ENCODE measurements around the gene STXBP1.

The STXBP1 gene

GRCh38 chr9:127703289-127703946, 91.3 kb downstream of the STXBP1 start:
- H3K9ac ChIP-seq (ENCODE audit: low read depth, low read length), result no peak overlapping the region
- H3K27ac ChIP-seq (ENCODE audit: low read length), result no peak overlapping the region
- no peaks in the 10 kb centered on the region for H3K27me3 ChIP-seq (ENCODE audit: insufficient read depth, low read length)
- no peaks in the 10 kb centered on the region for H3K9me3 ChIP-seq (ENCODE audit: insufficient read depth, low read depth, low read length)
- peaks cover 3% of the 10 kb centered on the region; the same call in 1 of the 2 replicates for H3K4me1 ChIP-seq (ENCODE audit: insufficient read depth, low read length)
- H3K36me3 ChIP-seq (ENCODE audit: insufficient read depth, low read depth, low read length), result no peaks in the 10 kb centered on the region
- H3K4me3 ChIP-seq (ENCODE audit: low read length), result no peak overlapping the region

DNA sequence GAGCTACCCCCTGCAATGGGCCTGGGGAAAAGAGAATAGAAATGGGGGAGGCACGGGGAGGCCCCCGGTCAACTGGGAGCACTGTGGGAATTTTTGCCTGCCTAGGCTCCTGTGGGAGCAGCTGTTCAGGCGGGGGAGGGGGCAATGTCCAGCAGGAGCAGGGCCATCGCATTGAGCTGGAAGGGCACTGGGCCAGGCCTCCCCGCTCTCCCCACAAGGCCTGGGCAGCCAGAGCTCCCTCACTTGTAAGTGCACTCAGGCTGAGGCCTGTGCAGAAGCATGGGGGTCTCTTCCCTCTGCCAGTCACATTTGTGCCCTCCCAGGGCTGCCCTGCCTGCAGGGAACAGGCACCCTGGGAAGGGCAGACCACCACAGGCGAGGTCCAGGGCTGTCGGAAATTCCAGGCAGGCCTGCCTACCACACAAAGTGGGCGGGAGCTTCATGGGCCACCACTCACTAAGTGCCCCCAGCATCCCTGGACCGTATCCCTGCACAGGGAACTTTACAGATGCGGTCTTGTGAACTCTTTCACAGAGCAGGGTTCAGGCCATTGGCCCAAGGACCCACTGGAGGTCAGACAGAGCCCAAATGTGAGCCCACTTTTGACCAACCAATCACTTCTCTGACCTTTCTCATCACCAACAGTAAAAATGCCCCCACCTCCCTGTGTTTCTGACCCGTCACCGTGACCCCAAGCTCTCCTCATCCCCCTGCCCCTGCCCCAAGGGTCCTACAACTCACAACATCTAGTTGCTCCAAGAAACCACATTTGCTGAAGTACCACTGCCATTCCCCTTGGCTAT, 93.7 kb downstream of the STXBP1 start:
- no peak overlapping the region for H3K27ac ChIP-seq (ENCODE audit: low read length)
- H3K27me3 ChIP-seq (ENCODE audit: insufficient read depth, low read length), result no peaks in the 10 kb centered on the region
- H3K9me3 ChIP-seq (ENCODE audit: insufficient read depth, low read depth, low read length), result no peaks in the 10 kb centered on the region
- no peak overlapping the region for H3K9ac ChIP-seq (ENCODE audit: low read depth, low read length)
- H3K36me3 ChIP-seq (ENCODE audit: insufficient read depth, low read depth, low read length), result no peaks in the 10 kb centered on the region
- no peaks in the 10 kb centered on the region for H3K4me1 ChIP-seq (ENCODE audit: insufficient read depth, low read length)
- no peak overlapping the region for H3K4me3 ChIP-seq (ENCODE audit: low read length)

DNA sequence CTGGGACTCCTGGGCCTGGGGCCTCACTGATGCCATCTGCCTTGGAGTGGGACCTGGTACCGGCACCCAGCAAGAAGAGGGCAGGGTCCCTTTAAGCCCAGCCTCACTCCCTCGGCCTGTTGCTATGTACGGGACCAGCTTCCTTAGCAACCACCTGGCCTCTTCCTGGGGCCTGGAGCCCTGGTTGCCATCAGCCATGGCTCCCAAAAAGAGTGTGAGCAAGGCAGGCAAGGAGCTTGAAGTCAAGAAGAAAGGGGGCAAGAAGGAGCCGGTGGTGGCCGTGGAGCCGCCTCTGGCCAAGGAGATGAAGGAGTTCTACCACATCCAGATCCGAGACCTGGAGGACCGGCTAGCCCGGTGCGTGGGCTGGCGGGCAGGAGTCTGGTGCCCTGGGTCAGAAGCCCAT, 94.8 kb downstream of the STXBP1 start, which contains the start of gene CFAP157:
Gene CFAP157 (plus strand): TSS at position 153 of the 406 bp plus-strand sequence. CDS start 44 bp downstream, at position 197.
- no peak within 1 kb of the TSS for H3K27ac ChIP-seq (ENCODE audit: low read length)
- no peak within 1 kb of the TSS for H3K9ac ChIP-seq (ENCODE audit: low read depth, low read length)
- H3K9me3 ChIP-seq (ENCODE audit: insufficient read depth, low read depth, low read length), result no peaks in the 10 kb centered on the region
- no peaks in the 10 kb centered on the region for H3K36me3 ChIP-seq (ENCODE audit: insufficient read depth, low read depth, low read length)
- no peak within 1 kb of the TSS for H3K4me3 ChIP-seq (ENCODE audit: low read length)
- 0 out of 2 replicates have a peak, but pooled peaks cover 5% of the 10 kb centered on the region for H3K4me1 ChIP-seq (ENCODE audit: insufficient read depth, low read length)
- no peaks in the 10 kb centered on the region for H3K27me3 ChIP-seq (ENCODE audit: insufficient read depth, low read length)

GRCh38 chr9:127707766-127708165, 95.7 kb downstream of the STXBP1 start:
- no peak overlapping the region for H3K27ac ChIP-seq (ENCODE audit: low read length)
- no peak overlapping the region for H3K9ac ChIP-seq (ENCODE audit: low read depth, low read length)
- H3K9me3 ChIP-seq (ENCODE audit: insufficient read depth, low read depth, low read length), result no peaks in the 10 kb centered on the region

DNA sequence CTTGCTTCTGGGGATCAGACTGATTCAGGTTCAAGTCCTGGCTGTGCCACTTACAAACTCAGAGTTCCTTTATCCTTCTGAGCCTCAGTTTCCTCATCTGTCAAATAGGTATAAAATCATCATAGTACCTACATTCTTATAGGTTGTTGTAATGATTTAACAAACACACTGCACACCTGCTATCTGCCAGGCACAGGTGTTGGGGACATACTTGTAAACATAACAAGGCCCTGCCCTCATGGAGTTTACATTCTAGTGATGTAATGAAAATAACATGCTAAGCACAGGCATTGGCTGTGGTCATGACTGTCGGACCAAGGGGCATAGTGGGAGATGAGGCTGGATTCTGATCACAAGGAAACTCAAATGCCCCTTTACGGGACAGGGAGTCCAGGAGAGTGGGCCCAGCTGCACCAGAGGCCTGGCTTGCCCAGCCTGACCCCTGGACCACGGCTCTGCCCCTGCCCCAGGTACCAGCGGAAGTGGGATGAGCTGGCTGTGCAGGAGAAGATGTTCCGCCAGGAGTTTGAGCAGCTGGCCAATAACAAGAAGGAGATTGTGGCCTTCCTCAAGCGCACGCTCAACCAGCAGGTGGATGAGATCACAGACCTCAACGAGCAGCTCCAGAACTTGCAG, 97.0 kb downstream of the STXBP1 start:
- no peaks in the 10 kb centered on the region for H3K9me3 ChIP-seq (ENCODE audit: insufficient read depth, low read depth, low read length)
- H3K4me1 ChIP-seq (ENCODE audit: insufficient read depth, low read length), result 0 out of 2 replicates have a peak, but pooled peaks cover 5% of the 10 kb centered on the region
- H3K4me3 ChIP-seq (ENCODE audit: low read length), result no peak overlapping the region
- no peak overlapping the region for H3K9ac ChIP-seq (ENCODE audit: low read depth, low read length)
- no peaks in the 10 kb centered on the region for H3K36me3 ChIP-seq (ENCODE audit: insufficient read depth, low read depth, low read length)
- H3K27ac ChIP-seq (ENCODE audit: low read length), result no peak overlapping the region
- no peaks in the 10 kb centered on the region for H3K27me3 ChIP-seq (ENCODE audit: insufficient read depth, low read length)

More at GRCh38 chr9:127707766-127708165, 95.7 kb downstream of the STXBP1 start:
- no peaks in the 10 kb centered on the region for H3K27me3 ChIP-seq (ENCODE audit: insufficient read depth, low read length)
- H3K4me1 ChIP-seq (ENCODE audit: insufficient read depth, low read length), result 0 out of 2 replicates have a peak, but pooled peaks cover 5% of the 10 kb centered on the region
- H3K36me3 ChIP-seq (ENCODE audit: insufficient read depth, low read depth, low read length), result no peaks in the 10 kb centered on the region
- H3K4me3 ChIP-seq (ENCODE audit: low read length), result no peak overlapping the region

GRCh38 chr9:127710204-127710783, 98.2 kb downstream of the STXBP1 start:
- 0 out of 2 replicates have a peak, but pooled peaks cover 8% of the 10 kb centered on the region for H3K4me1 ChIP-seq (ENCODE audit: insufficient read depth, low read length)
- H3K9ac ChIP-seq (ENCODE audit: low read depth, low read length), result no peak overlapping the region
- no peak overlapping the region for H3K27ac ChIP-seq (ENCODE audit: low read length)
- H3K36me3 ChIP-seq (ENCODE audit: insufficient read depth, low read depth, low read length), result no peaks in the 10 kb centered on the region
- H3K9me3 ChIP-seq (ENCODE audit: insufficient read depth, low read depth, low read length), result no peaks in the 10 kb centered on the region
- peaks cover 3% of the 10 kb centered on the region; the same call in 1 of the 2 replicates for H3K27me3 ChIP-seq (ENCODE audit: insufficient read depth, low read length)
- no peak overlapping the region for H3K4me3 ChIP-seq (ENCODE audit: low read length)

DNA sequence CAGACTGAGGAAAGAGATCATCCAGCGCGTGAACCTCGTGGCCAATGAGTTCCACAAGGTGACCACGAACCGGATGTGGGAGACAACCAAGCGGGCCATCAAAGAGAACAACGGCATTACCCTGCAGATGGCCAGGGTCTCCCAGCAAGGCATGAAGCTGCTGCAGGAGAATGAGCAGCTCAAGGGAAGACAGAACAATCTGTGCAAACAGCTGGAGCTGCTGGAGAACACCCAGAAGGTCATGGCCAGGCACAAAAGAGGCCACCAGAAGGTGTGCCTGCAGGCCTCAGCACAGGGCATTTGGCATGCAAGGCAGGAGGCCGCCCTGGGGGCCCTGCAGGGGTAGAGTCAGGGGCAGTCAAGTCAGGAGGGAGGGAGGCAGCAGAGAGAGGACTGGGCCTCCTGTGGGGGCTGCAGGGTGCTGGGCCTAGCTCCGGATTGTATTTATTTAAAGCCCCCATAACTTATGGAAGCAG, 99.2 kb downstream of the STXBP1 start:
- Histone ChIP-seq H3K9me3 (ENCODE audit: insufficient read depth, low read depth, low read length) (no peaks in the 10 kb centered on the region), H3K27me3 (ENCODE audit: insufficient read depth, low read length) (peaks cover 3% of the 10 kb centered on the region; the same call in 1 of the 2 replicates), H3K36me3 (ENCODE audit: insufficient read depth, low read depth, low read length) (no peaks in the 10 kb centered on the region), H3K4me1 (ENCODE audit: insufficient read depth, low read length) (0 out of 2 replicates have a peak, but pooled peaks cover 8% of the 10 kb centered on the region), H3K27ac (ENCODE audit: low read length) (no peak overlapping the region), H3K9ac (ENCODE audit: low read depth, low read length) (no peak overlapping the region), H3K4me3 (ENCODE audit: low read length) (no peak overlapping the region)

DNA sequence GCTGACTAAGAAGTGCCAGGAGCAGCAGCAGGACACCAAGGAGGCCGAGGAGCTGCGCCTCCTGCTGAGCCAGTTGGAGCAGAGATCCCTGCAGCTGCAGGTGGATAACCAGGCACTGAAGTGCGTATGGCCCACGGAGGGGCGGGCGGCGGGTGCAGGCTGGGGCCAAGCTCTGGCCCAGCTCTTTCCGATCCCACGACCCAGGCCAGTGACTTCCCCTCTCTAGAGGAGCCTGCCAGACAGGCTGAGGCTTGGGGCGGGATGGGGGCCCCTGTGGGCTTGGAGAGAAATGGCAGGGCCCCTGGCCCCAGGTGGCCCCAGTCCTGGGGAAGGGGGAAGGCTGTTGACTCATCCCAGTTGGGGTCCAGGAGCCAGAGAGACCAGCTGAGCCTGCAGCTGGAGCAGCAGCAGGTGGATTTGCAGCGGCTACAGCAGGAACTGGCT, 99.8 kb downstream of the STXBP1 start:
- H3K27ac ChIP-seq (ENCODE audit: low read length), result no peak overlapping the region
- no peak overlapping the region for H3K9ac ChIP-seq (ENCODE audit: low read depth, low read length)
- H3K9me3 ChIP-seq (ENCODE audit: insufficient read depth, low read depth, low read length), result no peaks in the 10 kb centered on the region
- H3K4me3 ChIP-seq (ENCODE audit: low read length), result no peak overlapping the region
- 0 out of 2 replicates have a peak, but pooled peaks cover 8% of the 10 kb centered on the region for H3K4me1 ChIP-seq (ENCODE audit: insufficient read depth, low read length)
- H3K36me3 ChIP-seq (ENCODE audit: insufficient read depth, low read depth, low read length), result no peaks in the 10 kb centered on the region
- peaks cover 3% of the 10 kb centered on the region; the same call in 1 of the 2 replicates for H3K27me3 ChIP-seq (ENCODE audit: insufficient read depth, low read length)

DNA sequence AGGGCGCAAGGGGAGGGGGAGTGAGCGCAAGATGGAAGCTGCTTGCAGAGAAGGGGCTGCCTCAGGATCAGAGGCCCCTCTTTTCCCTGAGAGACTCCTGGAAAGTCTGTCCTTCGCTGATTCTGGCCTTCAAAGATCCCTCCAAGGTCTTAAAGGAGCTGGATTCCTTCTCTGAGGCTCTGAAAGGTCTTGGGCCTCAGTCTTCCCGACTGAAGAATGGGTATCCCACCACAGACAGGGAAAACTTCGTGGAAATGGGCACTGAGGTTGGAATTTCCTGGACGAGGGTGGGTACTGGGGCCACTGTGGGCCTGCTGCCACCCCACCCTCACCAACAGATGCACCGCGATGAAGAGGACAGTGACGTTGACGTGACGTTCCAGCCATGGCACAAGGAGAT, 100.3 kb downstream of the STXBP1 start:
- 0 out of 2 replicates have a peak, but pooled peaks cover 8% of the 10 kb centered on the region for H3K4me1 ChIP-seq (ENCODE audit: insufficient read depth, low read length)
- no peak overlapping the region for H3K9ac ChIP-seq (ENCODE audit: low read depth, low read length)
- no peak overlapping the region for H3K4me3 ChIP-seq (ENCODE audit: low read length)
- H3K27me3 ChIP-seq (ENCODE audit: insufficient read depth, low read length), result peaks cover 3% of the 10 kb centered on the region; the same call in 1 of the 2 replicates
- no peaks in the 10 kb centered on the region for H3K9me3 ChIP-seq (ENCODE audit: insufficient read depth, low read depth, low read length)
- no peaks in the 10 kb centered on the region for H3K36me3 ChIP-seq (ENCODE audit: insufficient read depth, low read depth, low read length)
- no peak overlapping the region for H3K27ac ChIP-seq (ENCODE audit: low read length)

GRCh38 chr9:127712867-127713266, 100.8 kb downstream of the STXBP1 start:
- H3K4me3 ChIP-seq (ENCODE audit: low read length), result no peak overlapping the region
- H3K4me1 ChIP-seq (ENCODE audit: insufficient read depth, low read length), result 0 out of 2 replicates have a peak, but pooled peaks cover 8% of the 10 kb centered on the region
- H3K36me3 ChIP-seq (ENCODE audit: insufficient read depth, low read depth, low read length), result no peaks in the 10 kb centered on the region
- H3K27ac ChIP-seq (ENCODE audit: low read length), result no peak overlapping the region
- H3K27me3 ChIP-seq (ENCODE audit: insufficient read depth, low read length), result peaks cover 3% of the 10 kb centered on the region; the same call in 1 of the 2 replicates
- H3K9ac ChIP-seq (ENCODE audit: low read depth, low read length), result no peak overlapping the region
- no peaks in the 10 kb centered on the region for H3K9me3 ChIP-seq (ENCODE audit: insufficient read depth, low read depth, low read length)
